H9 (cell line): ENCODE data around the gene CDS1. TPM values are rescaled to one million over a fixed set of nuclear protein-coding genes. Genes with fewer than 3 reads are reported as not detected.

ENCODE experiments used
- DNase-seq: peaks from one replicate; pipeline ENCODE4 v3.0.0-alpha.2; 2017
- H2AFZ ChIP-seq: one replicate; pipeline ENCODE4 v1.6.1; 2013; ENCODE audit warnings: mild to moderate bottlenecking, low read length, control low read depth, moderate library complexity
- H2AK5ac ChIP-seq: 2 replicates; pipeline ENCODE4 v1.6.1; 2013; ENCODE audit warnings: low read length, control low read depth, mixed read lengths; ENCODE audit not compliant: insufficient read length
- H2BK120ac ChIP-seq: one replicate; pipeline ENCODE4 v1.6.1; 2013; ENCODE audit warnings: low read depth, mild to moderate bottlenecking, low read length, control low read depth, inconsistent platforms; ENCODE audit not compliant: poor library complexity, severe bottlenecking
- H2BK12ac ChIP-seq: 2 replicates; pipeline ENCODE4 v1.6.1; 2013; ENCODE audit warnings: low read length, control low read depth, mixed read lengths, low read depth; ENCODE audit not compliant: insufficient read length
- H2BK15ac ChIP-seq: 2 replicates; pipeline ENCODE4 v1.6.1; 2013; ENCODE audit warnings: low read depth, low read length, control low read depth
- H2BK20ac ChIP-seq: one replicate; pipeline ENCODE4 v1.6.1; 2013; ENCODE audit warnings: low read depth, mild to moderate bottlenecking, low read length, control low read depth, inconsistent platforms; ENCODE audit not compliant: poor library complexity, severe bottlenecking
- H2BK5ac ChIP-seq: 2 replicates; pipeline ENCODE4 v1.6.1; 2013; ENCODE audit warnings: low read length, control low read depth, mixed read lengths; ENCODE audit not compliant: insufficient read length
- H3K14ac ChIP-seq: 2 replicates; pipeline ENCODE4 v1.6.1; 2013; ENCODE audit warnings: low read length, control low read depth; ENCODE audit not compliant: insufficient read depth
- H3K18ac ChIP-seq: 2 replicates; pipeline ENCODE4 v1.6.1; 2013; ENCODE audit warnings: low read depth, mild to moderate bottlenecking, mixed read lengths, low read length, control low read depth; ENCODE audit not compliant: insufficient read length
- H3K23ac ChIP-seq: 2 replicates; pipeline ENCODE4 v1.6.1; 2013; ENCODE audit warnings: low read length, control low read depth, mixed read lengths, low read depth; ENCODE audit not compliant: insufficient read length
- H3K23me2 ChIP-seq: 2 replicates; pipeline ENCODE4 v1.6.1; 2013; ENCODE audit warnings: low read depth, mild to moderate bottlenecking, mixed read lengths, low read length, control low read depth; ENCODE audit not compliant: insufficient read length, poor library complexity, severe bottlenecking
- H3K27ac ChIP-seq: 2 replicates; pipeline ENCODE4 v1.5.1; 2013; ENCODE audit warnings: low read length, control low read depth, mixed read lengths, low read depth; ENCODE audit not compliant: insufficient read length
- H3K27me3 ChIP-seq: 2 replicates; pipeline ENCODE4 v1.6.1; 2013; ENCODE audit warnings: low read length, control low read depth, inconsistent platforms; ENCODE audit not compliant: insufficient read depth
- H3K4ac ChIP-seq: 2 replicates; pipeline ENCODE4 v1.6.1; 2013; ENCODE audit warnings: low read depth, mild to moderate bottlenecking, control low read depth, inconsistent platforms, low read length, moderate library complexity
- H3K4me1 ChIP-seq: 2 replicates; pipeline ENCODE4 v1.6.1; 2013; ENCODE audit warnings: low read length, control low read depth, inconsistent platforms; ENCODE audit not compliant: insufficient read depth
- H3K4me2 ChIP-seq: 2 replicates; pipeline ENCODE4 v1.6.1; 2013; ENCODE audit warnings: low read length, control low read depth, mixed read lengths; ENCODE audit not compliant: insufficient read length, insufficient read depth
- H3K56ac ChIP-seq: 2 replicates; pipeline ENCODE4 v1.6.1; 2013; ENCODE audit warnings: low read depth, mild to moderate bottlenecking, mixed read lengths, low read length, control low read depth; ENCODE audit not compliant: insufficient read length
- H3K79me1 ChIP-seq: 2 replicates; pipeline ENCODE4 v1.6.1; 2013; ENCODE audit warnings: low read depth, mild to moderate bottlenecking, moderate library complexity, low read length, control low read depth, inconsistent platforms; ENCODE audit not compliant: insufficient read depth, poor library complexity, severe bottlenecking
- H3K79me2 ChIP-seq: 2 replicates; pipeline ENCODE4 v1.6.1; 2013; ENCODE audit warnings: low read length, control low read depth, inconsistent platforms; ENCODE audit not compliant: insufficient read depth
- H3K9ac ChIP-seq: 2 replicates; pipeline ENCODE4 v1.6.1; 2013; ENCODE audit warnings: low read length, control low read depth, mixed read lengths; ENCODE audit not compliant: insufficient read length; ENCODE audit errors: extremely low read depth
- H3K9me3 ChIP-seq: one replicate; pipeline ENCODE4 v1.6.1; 2013; ENCODE audit warnings: low read depth, low read length, inconsistent platforms; ENCODE audit not compliant: control insufficient read depth
- H3T11ph ChIP-seq: one replicate; pipeline ENCODE4 v1.6.1; 2013; ENCODE audit warnings: mild to moderate bottlenecking, low read length, control low read depth, inconsistent platforms
- H4K20me1 ChIP-seq: one replicate; pipeline ENCODE4 v1.6.1; 2013; ENCODE audit not compliant: control insufficient read depth, insufficient read length, insufficient read depth
- H4K5ac ChIP-seq: 2 replicates; pipeline ENCODE4 v1.6.1; 2013; ENCODE audit warnings: low read depth, mild to moderate bottlenecking, mixed read lengths, low read length, control low read depth; ENCODE audit not compliant: insufficient read length
- H4K8ac ChIP-seq: replicated peaks from 2 replicates; pipeline ENCODE4 v1.6.1; 2013; ENCODE audit warnings: low read length, control low read depth, mixed read lengths, low read depth; ENCODE audit not compliant: insufficient read length
- H4K91ac ChIP-seq: 2 replicates; pipeline ENCODE4 v1.6.1; 2013; ENCODE audit warnings: low read depth, mild to moderate bottlenecking, moderate library complexity, mixed read lengths, low read length, control low read depth; ENCODE audit not compliant: insufficient read length
- H3K27ac Mint-ChIP-seq, 3 experiments: 2 replicates in 2 of 3; 3 replicates in 1 of 3; pipeline ENCODE4 v1.8.0; 2020 to 2021; ENCODE audit warnings: mixed read lengths in 3 of 3, mild to moderate bottlenecking in 1 of 3, moderate library complexity in 1 of 3
- H3K27me3 Mint-ChIP-seq: 2 replicates; pipeline ENCODE4 v1.8.0; 2021; ENCODE audit warnings: low read depth, mild to moderate bottlenecking, moderate library complexity, mixed read lengths
- H3K36me3 Mint-ChIP-seq, 3 experiments: 2 replicates in 2 of 3; 3 replicates in 1 of 3; pipeline ENCODE4 v1.8.0; 2020 to 2021; ENCODE audit warnings: low read depth in 3 of 3, mixed read lengths in 3 of 3; ENCODE audit not compliant: insufficient read depth in 1 of 3
- H3K4me1 Mint-ChIP-seq, 2 experiments: 2 replicates each; pipeline ENCODE4 v1.8.0; 2020; ENCODE audit warnings: mixed read lengths in 2 of 2
- H3K4me3 Mint-ChIP-seq, 2 experiments: 2 replicates in 1 of 2; 3 replicates in 1 of 2; pipeline ENCODE4 v1.8.0; 2020 to 2021; ENCODE audit warnings: mild to moderate bottlenecking in 2 of 2, mixed read lengths in 2 of 2, moderate library complexity in 1 of 2
- H3K9me3 Mint-ChIP-seq, 2 experiments: 2 replicates in 1 of 2; 3 replicates in 1 of 2; pipeline ENCODE4 v1.8.0; 2020; ENCODE audit warnings: mild to moderate bottlenecking in 2 of 2, mixed read lengths in 2 of 2, moderate library complexity in 1 of 2
- WGBS: extraction: QIAGEN DNeasy Blood & Tissue Kit; methylation state at CpG from one replicate; pipeline ENCODE4 v1.1.7; 2013; ENCODE audit warnings: missing lambda C conversion rate, low lambda C conversion rate, mixed read lengths; ENCODE audit not compliant: insufficient read length; ENCODE audit errors: extremely low coverage; 5-methylcytosine and 5-hydroxymethylcytosine counted together
- total RNA-seq: library from RNA; stranded (reverse); gene quantifications from 2 replicates; pipeline ENCODE4 v1.2.1, GENCODE V29; 2021
- TF ChIP-seq, protein P1 (sequence below): fragments of 200-600 bp; sonication (generic); conservative IDR thresholded peaks from 3 replicates; pipeline ENCODE4 v1.8.0; 2021; ENCODE audit warnings: antibody characterized with exemption, mild to moderate bottlenecking

CDS1 gene
- total RNA-seq, 1 experiment from 2014 or later = 7.5 TPM

DNA sequence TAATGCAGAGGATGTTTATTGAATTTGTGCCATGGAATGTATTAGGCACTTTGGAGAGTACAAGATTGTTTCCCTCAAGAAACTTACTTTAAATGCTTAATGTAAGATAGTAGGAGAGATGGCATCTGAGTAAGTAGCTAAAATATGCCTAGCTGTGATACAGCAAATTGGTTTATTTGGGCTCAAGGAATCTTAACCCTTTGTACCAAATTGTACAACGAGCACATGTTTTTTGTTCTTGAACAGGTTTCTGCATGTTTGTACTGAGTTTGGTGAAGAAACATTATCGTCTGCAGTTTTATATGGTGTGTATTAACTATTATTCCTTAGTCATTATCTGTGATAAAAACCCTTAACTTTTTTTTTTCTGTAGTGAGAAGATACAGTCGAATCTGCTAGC is 48.6 kb downstream of the CDS1 start:
- no peak overlapping the region for H4K91ac ChIP-seq
- no peak overlapping the region for H3K23ac ChIP-seq
- WGBS = no CpG with 5 or more reads among the region's 3 CpGs
- H3K4me2 ChIP-seq = no peak overlapping the region
- no peak for DNase-seq
- H4K8ac ChIP-seq = no peak overlapping the region
- no peak overlapping the region for H2BK20ac ChIP-seq
- H2AFZ ChIP-seq = no peak overlapping the region
- H3K18ac ChIP-seq = no peak overlapping the region
- H2BK12ac ChIP-seq = no peak overlapping the region
- no peaks in the 10 kb centered on the region for H3K9me3 Mint-ChIP-seq
- no peak overlapping the region for H2BK120ac ChIP-seq
- no peak overlapping the region for H4K5ac ChIP-seq
- H3K9me3 ChIP-seq = no peaks in the 10 kb centered on the region
- no peaks in the 10 kb centered on the region for H3K4me1 ChIP-seq
- no peak overlapping the region for H3K56ac ChIP-seq
- H3K27ac Mint-ChIP-seq = no peak overlapping the region; a peak in 1 of 7 replicates
- H3K4me1 Mint-ChIP-seq = no peaks in the 10 kb centered on the region
- H3K4me3 Mint-ChIP-seq = no peak overlapping the region
- no peaks in the 10 kb centered on the region for H3K27me3 ChIP-seq
- no peaks in the 10 kb centered on the region for H3K27me3 Mint-ChIP-seq
- no peak overlapping the region for H3K27ac ChIP-seq
- no peaks in the 10 kb centered on the region for H3K79me2 ChIP-seq
- H2BK5ac ChIP-seq = no peak overlapping the region
- no peak overlapping the region for H3K9ac ChIP-seq
- H3T11ph ChIP-seq = no peak overlapping the region
- no peak overlapping the region for H3K4ac ChIP-seq
- peaks cover 3 to 12% (median 11%) of the 10 kb centered on the region in 3 experiments for H3K36me3 Mint-ChIP-seq
- H4K20me1 ChIP-seq = no peaks in the 10 kb centered on the region
- TF ChIP-seq, protein P1, sequence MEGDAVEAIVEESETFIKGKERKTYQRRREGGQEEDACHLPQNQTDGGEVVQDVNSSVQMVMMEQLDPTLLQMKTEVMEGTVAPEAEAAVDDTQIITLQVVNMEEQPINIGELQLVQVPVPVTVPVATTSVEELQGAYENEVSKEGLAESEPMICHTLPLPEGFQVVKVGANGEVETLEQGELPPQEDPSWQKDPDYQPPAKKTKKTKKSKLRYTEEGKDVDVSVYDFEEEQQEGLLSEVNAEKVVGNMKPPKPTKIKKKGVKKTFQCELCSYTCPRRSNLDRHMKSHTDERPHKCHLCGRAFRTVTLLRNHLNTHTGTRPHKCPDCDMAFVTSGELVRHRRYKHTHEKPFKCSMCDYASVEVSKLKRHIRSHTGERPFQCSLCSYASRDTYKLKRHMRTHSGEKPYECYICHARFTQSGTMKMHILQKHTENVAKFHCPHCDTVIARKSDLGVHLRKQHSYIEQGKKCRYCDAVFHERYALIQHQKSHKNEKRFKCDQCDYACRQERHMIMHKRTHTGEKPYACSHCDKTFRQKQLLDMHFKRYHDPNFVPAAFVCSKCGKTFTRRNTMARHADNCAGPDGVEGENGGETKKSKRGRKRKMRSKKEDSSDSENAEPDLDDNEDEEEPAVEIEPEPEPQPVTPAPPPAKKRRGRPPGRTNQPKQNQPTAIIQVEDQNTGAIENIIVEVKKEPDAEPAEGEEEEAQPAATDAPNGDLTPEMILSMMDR = no peak
- no peak overlapping the region for H2BK15ac ChIP-seq
- no peaks in the 10 kb centered on the region for H3K23me2 ChIP-seq
- no peak overlapping the region for H2AK5ac ChIP-seq
- no peaks in the 10 kb centered on the region for H3K79me1 ChIP-seq
- no peak overlapping the region for H3K14ac ChIP-seq
